Testis (tissue), 2 donors: Measurements from ENCODE around the gene CBLB.

Experiments
- CTCF ChIP-seq, 3 experiments: fragments of 450-650 bp in 2 of 3; fragments of 200-600 bp in 1 of 3; sonication (generic) in 1 of 3; IDR thresholded peaks; one replicate each; pipeline ENCODE4 v1.5.1; 2016 to 2019; ENCODE audit warnings: antibody characterized with exemption in 3 of 3, mild to moderate bottlenecking in 2 of 3, moderate library complexity in 1 of 3
- POLR2A ChIP-seq: fragments of 450-650 bp; IDR thresholded peaks from one replicate; pipeline ENCODE4 v1.6.1; 2017; ENCODE audit warnings: antibody characterized with exemption, mild to moderate bottlenecking, moderate library complexity

- TF ChIP-seq CTCF (IDR thresholded peaks at IDR 0.05) (no peak), POLR2A (no peak)
These were observed 78.3 kb downstream of the CBLB start for GRCh38 chr3:105790534-105790933.
